GM19351 (cell line): ENCODE results near the gene KRT77.
"Not testable (repeated sequence)": the region's sequence is repeated elsewhere in the genome, so short reads cannot be mapped to it uniquely, and the experiment has no call there.

Experiments used
- ATAC-seq: cut with Tn5 transposase; IDR thresholded peaks from one replicate; pipeline ENCODE4 v1.9.1; 2021; ENCODE audit warnings: mild to moderate bottlenecking, moderate library complexity; ENCODE audit not compliant: unreplicated experiment

KRT77 gene

DNA sequence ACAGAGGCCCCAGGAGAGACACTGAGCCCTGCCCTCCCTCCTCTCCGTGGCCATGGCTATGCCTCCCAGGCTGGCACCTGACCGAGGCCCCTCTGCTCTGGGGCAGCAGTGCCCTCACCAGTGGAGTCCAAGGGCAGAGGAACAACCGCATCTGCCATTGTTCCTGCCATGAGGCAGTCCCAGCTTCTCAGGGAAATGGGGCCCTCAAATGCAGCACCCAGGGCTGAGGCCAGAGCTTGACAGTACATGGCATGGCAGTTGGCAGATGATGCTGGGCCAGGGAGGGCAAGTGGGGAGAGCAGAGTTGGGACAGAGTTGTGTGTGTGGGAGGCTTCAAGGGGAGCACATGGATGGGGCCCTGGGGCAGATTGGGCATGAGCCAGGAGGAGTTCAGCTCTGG, 21.1 kb upstream of the KRT77 start:
- ATAC-seq, result no peak

GRCh38 chr12:52722680-52723079, 19.4 kb upstream of the KRT77 start:
- ATAC-seq, result no peak

DNA sequence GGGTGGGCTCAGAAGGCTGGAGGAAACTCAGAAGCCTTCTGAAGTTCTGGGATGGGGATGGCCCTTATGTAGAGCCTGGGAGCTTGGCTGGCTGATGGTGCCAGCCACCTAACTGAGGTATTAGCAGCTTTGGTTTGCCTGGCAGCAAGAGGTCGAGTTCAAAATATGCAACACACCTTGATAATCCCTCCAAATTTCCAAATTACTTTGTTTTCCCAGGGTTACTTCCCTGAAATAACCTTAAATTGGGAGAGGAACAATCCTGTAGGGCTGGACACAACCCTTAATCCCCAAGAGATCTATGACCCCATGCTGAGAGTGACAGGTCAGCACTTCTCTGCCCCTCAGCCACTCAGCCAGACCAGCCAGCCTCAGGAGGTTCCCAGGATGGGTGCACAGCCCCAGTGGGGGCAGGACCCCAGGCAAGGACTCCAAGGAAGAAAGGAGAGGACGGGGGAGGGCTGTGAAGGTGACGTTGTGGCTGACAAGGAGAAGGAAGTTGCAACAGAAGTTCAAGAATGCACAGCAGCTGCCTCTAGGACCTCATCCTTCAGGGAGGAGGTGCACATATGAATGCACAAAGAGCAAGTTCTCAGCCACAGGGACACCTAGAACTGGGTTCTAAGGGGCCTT, 18.6 kb upstream of the KRT77 start:
- no peak for ATAC-seq

- no peak for ATAC-seq
These were observed 17.1 kb upstream of the KRT77 start for GRCh38 chr12:52720365-52720886.

GRCh38 chr12:52716061-52716460, 12.7 kb upstream of the KRT77 start:
- ATAC-seq, result no peak

GRCh38 chr12:52715416-52715815, 12.1 kb upstream of the KRT77 start:
- no peak for ATAC-seq

GRCh38 chr12:52714887-52715281, 11.6 kb upstream of the KRT77 start:
- no peak for ATAC-seq

DNA sequence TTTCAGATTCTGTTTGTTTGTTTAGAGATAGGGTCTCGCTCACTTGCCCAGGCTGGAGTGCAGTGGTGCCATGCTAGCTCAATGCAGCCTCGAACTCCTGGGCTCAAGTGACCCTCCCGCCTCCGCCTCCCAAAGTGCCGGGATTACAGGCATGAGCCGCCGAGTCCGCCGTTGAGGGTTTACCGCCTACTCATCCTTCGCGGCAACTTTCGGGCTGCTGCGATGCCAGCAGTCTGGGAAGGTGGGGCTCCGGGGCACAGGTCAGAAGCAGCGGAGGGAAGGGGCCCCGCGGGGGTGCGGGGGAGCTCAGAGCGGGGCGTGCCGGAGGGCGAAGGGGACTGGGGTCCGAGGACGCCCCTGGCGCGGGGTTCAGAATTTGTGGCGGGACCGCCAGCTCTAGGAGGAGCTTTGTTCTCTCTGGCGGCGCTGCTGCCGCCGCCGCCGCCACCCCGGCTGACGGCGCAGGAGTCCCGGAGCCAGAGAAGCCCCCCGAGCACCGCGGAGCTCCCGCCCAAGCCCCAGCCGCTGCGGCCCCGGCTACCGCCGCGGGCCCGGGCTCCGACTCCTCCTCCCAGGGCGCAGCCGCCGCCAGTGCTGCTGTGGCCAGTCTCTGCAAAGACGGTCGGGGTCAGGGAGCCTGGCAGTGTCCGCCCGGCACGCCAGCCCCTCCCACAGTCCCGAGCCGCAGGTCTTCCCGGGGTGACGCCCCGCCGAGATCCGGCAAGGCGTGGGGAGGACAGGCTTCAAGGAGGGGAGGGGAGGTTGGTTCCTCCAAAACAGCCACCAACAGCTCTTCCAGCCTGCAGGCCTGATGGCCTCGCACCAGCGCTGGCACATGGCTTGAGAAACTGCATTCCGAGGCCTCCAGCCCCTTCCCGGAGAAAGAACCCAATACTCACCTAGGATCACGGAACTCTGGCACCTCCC, 10.9 kb upstream of the KRT77 start:
- ATAC-seq, result no peak

GRCh38 chr12:52712122-52712521, 8.8 kb upstream of the KRT77 start:
- not testable (repeated sequence) for ATAC-seq

DNA sequence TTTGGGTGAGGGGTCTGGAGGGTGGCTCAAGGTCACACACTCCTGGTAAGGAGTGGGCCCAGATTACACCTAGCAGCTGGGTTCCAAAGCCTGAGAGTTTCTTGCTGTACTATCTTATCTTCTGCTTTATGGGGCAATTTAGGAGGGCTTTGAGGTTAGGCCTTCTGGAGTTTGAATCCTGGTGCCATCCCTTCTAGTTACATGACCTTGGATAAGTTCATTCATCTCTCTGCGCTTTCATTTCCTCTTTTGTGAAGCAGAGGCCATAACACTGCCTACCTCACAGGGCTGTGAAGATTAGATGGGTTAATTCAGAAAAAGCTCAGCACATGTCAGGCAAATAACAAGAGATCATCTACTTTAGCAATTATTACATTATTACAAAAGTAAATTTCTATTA, 7.4 kb upstream of the KRT77 start:
- ATAC-seq, result no peak

DNA sequence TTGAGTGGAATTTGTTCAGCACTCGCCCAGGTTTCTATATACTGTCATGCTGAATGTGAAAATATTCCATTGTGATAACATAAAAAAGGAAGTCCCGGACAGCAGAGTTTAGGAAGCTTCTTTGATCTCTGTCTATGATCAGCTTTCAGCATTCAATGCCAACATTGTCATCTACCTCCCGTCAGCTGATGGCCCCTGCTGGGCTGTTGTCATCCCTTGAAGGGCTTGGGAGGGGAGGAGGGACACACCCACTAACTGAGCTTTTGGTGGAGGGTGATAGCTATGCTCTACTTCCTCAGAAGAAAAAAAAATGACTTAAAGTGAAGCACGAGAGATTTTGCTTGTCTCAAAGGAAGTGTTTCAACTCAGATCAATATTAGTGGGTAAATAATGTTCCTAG, 4.7 kb upstream of the KRT77 start:
- ATAC-seq, result no peak

- no peak for ATAC-seq
These were observed 1.1 kb upstream of the KRT77 start for GRCh38 chr12:52704464-52704863.

DNA sequence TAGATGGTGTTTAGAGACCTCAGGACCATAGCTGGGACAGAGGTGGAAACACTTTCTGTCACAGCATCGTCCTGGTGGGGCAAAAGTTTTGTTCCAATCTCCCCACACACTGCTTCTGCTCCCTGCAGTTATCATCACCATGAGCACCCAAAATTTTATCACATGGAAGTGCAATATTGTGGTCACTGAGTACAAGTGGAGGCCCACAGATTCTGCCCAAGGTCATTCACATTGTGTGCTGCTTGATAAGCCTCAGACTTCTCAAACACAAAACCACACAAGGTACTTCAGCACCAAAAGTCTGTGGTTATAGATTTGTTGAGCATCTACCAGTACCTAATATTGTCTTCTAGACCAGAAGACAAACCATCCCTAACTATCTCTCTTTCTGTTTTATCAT, 554 bp upstream of the KRT77 start:
- no peak for ATAC-seq

DNA sequence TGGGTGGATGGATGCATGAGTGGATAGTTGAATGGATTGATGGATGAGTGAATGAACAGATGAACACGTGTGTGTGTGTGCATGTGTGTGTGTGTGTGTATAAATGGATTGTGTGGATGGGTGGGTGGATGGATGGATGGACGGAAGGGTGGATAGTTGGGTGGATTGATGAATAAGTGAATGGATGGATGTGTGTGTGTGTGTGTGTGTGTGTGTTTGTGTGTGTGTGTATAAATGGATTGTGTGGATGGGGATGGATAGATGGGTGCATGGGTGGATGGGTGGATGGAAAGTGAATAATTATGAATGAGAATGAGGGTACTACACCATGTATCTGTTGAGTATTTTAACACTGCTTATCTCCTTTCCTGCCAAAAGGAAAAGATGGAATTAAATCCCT, 986 bp downstream of the KRT77 start:
- no peak for ATAC-seq

DNA sequence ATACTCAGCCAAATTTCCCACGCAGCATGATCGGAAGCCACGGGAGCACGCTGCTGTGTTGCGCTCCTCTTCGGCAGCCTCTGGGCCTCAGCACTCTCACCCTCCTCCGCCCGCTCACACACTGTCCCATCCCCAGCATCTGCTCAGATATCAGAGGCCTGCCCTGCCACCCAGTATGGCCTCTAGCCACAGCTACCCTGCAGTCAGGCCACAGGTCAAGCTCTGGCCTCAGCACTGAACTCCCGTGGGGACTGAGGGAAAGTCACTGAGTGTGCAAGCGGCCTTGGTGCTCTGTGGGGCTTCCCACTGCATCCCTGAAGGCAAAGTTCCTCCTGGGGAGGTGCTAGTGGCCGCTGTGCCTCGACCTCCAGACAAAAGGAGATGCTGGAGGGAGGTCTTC, 2.0 kb downstream of the KRT77 start:
- no peak for ATAC-seq

GRCh38 chr12:52699960-52700359, 3.4 kb downstream of the KRT77 start:
- no peak for ATAC-seq

DNA sequence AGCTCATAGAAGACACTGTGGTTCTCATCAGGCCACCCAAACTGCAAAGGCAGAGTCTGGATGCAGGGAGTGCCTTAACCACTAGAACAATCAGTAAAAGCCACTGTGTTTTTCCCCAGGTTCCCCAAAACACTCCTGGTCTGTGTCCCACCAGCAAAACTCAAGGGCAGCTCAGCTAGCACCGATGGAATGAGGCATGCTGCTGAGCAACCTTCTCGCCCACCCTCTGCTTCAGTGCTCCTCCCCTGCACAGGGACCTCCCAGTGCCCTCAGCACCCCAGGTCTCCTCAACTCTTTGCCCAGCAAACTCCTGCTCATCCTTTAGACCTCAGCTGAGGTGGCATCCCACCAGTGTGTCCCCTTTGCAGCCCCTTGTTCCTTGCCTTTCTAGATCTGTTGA, 4.0 kb downstream of the KRT77 start:
- ATAC-seq, result no peak

DNA sequence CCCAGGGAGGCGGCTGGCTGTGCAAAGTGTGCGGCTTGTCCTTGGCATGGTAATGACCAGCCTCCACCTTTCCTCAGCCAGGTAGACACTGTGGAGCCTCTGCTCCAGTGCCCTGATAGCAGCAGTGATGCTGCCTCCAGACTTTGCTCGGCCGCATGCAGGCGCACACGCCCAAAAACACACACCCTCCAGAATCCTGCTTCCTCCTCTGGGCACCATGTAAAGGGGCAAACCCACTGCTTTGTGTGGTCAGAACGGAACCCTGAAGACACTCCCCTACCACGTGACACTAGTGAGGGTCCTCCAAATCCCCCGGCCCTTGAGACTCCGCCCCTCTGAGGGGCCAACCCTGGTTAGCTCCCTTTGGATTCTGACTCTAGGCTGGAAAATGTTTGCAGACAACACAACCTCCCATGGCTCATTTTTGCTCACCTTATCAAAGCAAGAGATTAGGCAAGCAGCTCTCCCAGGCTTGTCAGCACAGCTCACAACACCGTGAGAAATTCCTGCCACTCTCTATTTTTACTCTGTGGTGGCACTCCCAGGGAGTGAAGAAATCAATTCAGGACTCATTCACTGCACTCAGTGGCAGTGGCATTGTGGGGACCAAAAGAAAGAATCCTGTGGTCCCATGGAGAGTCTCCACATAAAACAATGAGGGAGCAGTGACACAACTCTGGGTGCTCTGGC, 4.5 kb downstream of the KRT77 start:
- no peak for ATAC-seq

GRCh38 chr12:52697058-52697582, 6.2 kb downstream of the KRT77 start:
- ATAC-seq, result no peak

DNA sequence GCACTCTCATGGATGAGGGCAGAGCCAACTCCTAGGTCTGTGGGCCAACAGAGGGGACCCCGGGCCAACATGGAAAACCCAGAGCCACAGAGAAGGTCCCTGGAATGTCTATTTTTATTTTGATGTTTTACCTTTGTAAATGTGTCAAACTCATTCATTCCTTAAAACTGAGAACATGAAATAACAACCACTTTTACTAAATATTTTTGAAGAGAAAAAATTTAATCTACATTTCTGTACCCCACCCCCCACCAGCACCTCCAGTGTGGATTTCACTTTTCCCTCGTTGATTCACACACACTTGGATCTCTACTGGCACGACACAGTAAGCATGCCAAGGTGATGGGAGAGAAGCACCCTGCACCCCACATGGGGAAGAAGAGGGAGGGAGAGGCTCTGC, 6.7 kb downstream of the KRT77 start:
- no peak for ATAC-seq

GRCh38 chr12:52695039-52695438, 8.3 kb downstream of the KRT77 start:
- no peak for ATAC-seq
